GM23248 (cell line): Measurements from ENCODE around the gene DNHD1. TPM values are rescaled to one million over a fixed set of nuclear protein-coding genes. Genes with fewer than 3 reads are reported as not detected.
A peak's percentile ranks its signal among the peaks of the same experiment; 100 is the strongest.

ENCODE experiments used
- DNase-seq: peaks from one replicate; pipeline ENCODE4 v3.0.0-alpha.2; 2015
- H2AFZ ChIP-seq: fragments of 200-600 bp; sonication (generic); 2 replicates; pipeline ENCODE4 v1.6.1; 2016; ENCODE audit warnings: antibody characterized with exemption
- H3F3A ChIP-seq: fragments of 200-600 bp; sonication (generic); 2 replicates; pipeline ENCODE4 v1.6.1; 2016; ENCODE audit warnings: mild to moderate bottlenecking, antibody characterized with exemption, mixed run types; ENCODE audit not compliant: insufficient read depth
- H3K27ac ChIP-seq: fragments of 200-600 bp; sonication (generic); 2 replicates; pipeline ENCODE4 v1.5.1; 2016; ENCODE audit warnings: mild to moderate bottlenecking
- H3K27me3 ChIP-seq: fragments of 200-600 bp; sonication (generic); replicated peaks from 2 replicates; pipeline ENCODE4 v1.6.1; 2016; ENCODE audit warnings: mild to moderate bottlenecking; ENCODE audit not compliant: insufficient read depth
- H3K36me3 ChIP-seq: fragments of 200-600 bp; sonication (generic); 2 replicates; pipeline ENCODE4 v1.6.1; 2016; ENCODE audit warnings: low read depth, mild to moderate bottlenecking
- H3K4me1 ChIP-seq: fragments of 200-600 bp; sonication (generic); 2 replicates; pipeline ENCODE4 v1.6.1; 2016; ENCODE audit warnings: mild to moderate bottlenecking; ENCODE audit not compliant: insufficient read depth
- H3K4me2 ChIP-seq: fragments of 200-600 bp; sonication (generic); one replicate; pipeline ENCODE4 v1.6.1; 2016; ENCODE audit warnings: mild to moderate bottlenecking; ENCODE audit not compliant: unreplicated experiment
- H3K4me3 ChIP-seq: fragments of 200-600 bp; sonication (generic); 2 replicates; pipeline ENCODE4 v1.5.1; 2016; ENCODE audit warnings: mild to moderate bottlenecking
- H3K79me2 ChIP-seq: fragments of 200-600 bp; sonication (generic); 2 replicates; pipeline ENCODE4 v1.6.1; 2016; ENCODE audit warnings: mild to moderate bottlenecking; ENCODE audit not compliant: insufficient read depth
- H3K9ac ChIP-seq: fragments of 200-600 bp; sonication (generic); 2 replicates; pipeline ENCODE4 v1.6.1; 2016; ENCODE audit warnings: mild to moderate bottlenecking
- H3K9me2 ChIP-seq: fragments of 200-600 bp; sonication (generic); 2 replicates; pipeline ENCODE4 v1.6.1; 2016; ENCODE audit warnings: mixed run types, mild to moderate bottlenecking, moderate library complexity; ENCODE audit not compliant: insufficient read depth
- H3K9me3 ChIP-seq: fragments of 200-600 bp; sonication (generic); one replicate; pipeline ENCODE4 v1.6.1; 2017; ENCODE audit warnings: low read depth
- H4K20me1 ChIP-seq: fragments of 200-600 bp; sonication (generic); 2 replicates; pipeline ENCODE4 v1.6.0; 2016; ENCODE audit not compliant: insufficient read depth
- EZH2 ChIP-seq: fragments of 200-600 bp; sonication (generic); IDR thresholded peaks from 2 replicates; pipeline ENCODE4 v1.6.1; 2018; ENCODE audit warnings: antibody characterized with exemption, mild to moderate bottlenecking; ENCODE audit not compliant: insufficient read depth, poor library complexity, severe bottlenecking
- EZH2phosphoT487 ChIP-seq: fragments of 200-600 bp; sonication (generic); IDR thresholded peaks from 2 replicates; pipeline ENCODE4 v1.6.1; 2018; ENCODE audit warnings: antibody characterized with exemption, moderate library complexity, mild to moderate bottlenecking, low read depth; ENCODE audit not compliant: insufficient read depth
- WGBS, 2 experiments: methylation state at CpG; one replicate each; pipeline ENCODE4 v1.1.6; 2015 to 2017; ENCODE audit warnings: low lambda C conversion rate in 2 of 2, low coverage in 1 of 2; ENCODE audit errors: missing lambda C conversion rate in 2 of 2; 5-methylcytosine and 5-hydroxymethylcytosine counted together
- in situ Hi-C: fragments of 300-500 bp; cut with MboI; formaldehyde crosslinking; loops from 2 replicates; pipeline ENCODE4 v1.15.0; 2020
- polyA plus RNA-seq: library from polyadenylated mRNA; unstranded; fragments of >200 nt; fragmentation: Nextera tagmentation; extraction: Ambion mirVana; gene quantifications from 2 replicates; pipeline ENCODE4 v1.2.1, GENCODE V29; 2016
- total RNA-seq: library from RNA; depleted of rRNA; stranded (reverse); fragments of >200 nt; shearing (Covaris generic); gene quantifications from 2 replicates; pipeline ENCODE4 v1.2.3, GENCODE V29; 2014

The DNHD1 gene
- total and polyA plus RNA-seq, 2 experiments from 2014 or later, result 1.1 to 2.2 TPM

- WGBS, 2 experiments, result 93 to 95% methylated on average over 5 of the region's 5 CpGs
- H3K27me3 ChIP-seq, result no peaks in the 10 kb centered on the region
- no peak overlapping the region for H3K4me3 ChIP-seq
- no peak overlapping the region for H3K27ac ChIP-seq
- no peaks in the 10 kb centered on the region for H3K36me3 ChIP-seq
- in situ Hi-C loops, result no loop called here
- H3K9me2 ChIP-seq, result no peaks in the 10 kb centered on the region
- H3K4me1 ChIP-seq, result peaks cover 22% of the 10 kb centered on the region; the same call in 1 of the 2 replicates
- H3K79me2 ChIP-seq, result no peaks in the 10 kb centered on the region
- no peak overlapping the region for H2AFZ ChIP-seq
- H3K9ac ChIP-seq, result no peak overlapping the region
- TF ChIP-seq EZH2phosphoT487 (no peak), EZH2 (no peak)
- no peaks in the 10 kb centered on the region for H4K20me1 ChIP-seq
- no peak overlapping the region for H3K4me2 ChIP-seq
- peaks cover 12% of the 10 kb centered on the region; the same call in 1 of the 2 replicates for H3F3A ChIP-seq
- DNase-seq, result no peak
- no peaks in the 10 kb centered on the region for H3K9me3 ChIP-seq
Observed at GRCh38 chr11:6569706-6570105, 72.6 kb downstream of the DNHD1 start.

- no peak overlapping the region for H2AFZ ChIP-seq
- H3K9ac ChIP-seq, result no peak overlapping the region
- peaks cover 23% of the 10 kb centered on the region for H3K4me1 ChIP-seq
- H3K4me3 ChIP-seq, result no peak overlapping the region
- no peak overlapping the region for H3K27ac ChIP-seq
- H3K9me2 ChIP-seq, result no peaks in the 10 kb centered on the region
- no peaks in the 10 kb centered on the region for H3K36me3 ChIP-seq
- TF ChIP-seq EZH2phosphoT487 (no peak), EZH2 (no peak)
- H3K79me2 ChIP-seq, result no peaks in the 10 kb centered on the region
- no peaks in the 10 kb centered on the region for H4K20me1 ChIP-seq
- WGBS, 2 experiments, result 64 to 66% methylated on average over 55 to 62 of the region's 62 CpGs
- no peaks in the 10 kb centered on the region for H3K9me3 ChIP-seq
- H3K27me3 ChIP-seq, result no peaks in the 10 kb centered on the region
- no peak overlapping the region for H3K4me2 ChIP-seq
- in situ Hi-C loops, result no loop called here
- no peak for DNase-seq
- peaks cover 17% of the 10 kb centered on the region for H3F3A ChIP-seq
Observed at GRCh38 chr11:6570691-6571427, 73.8 kb downstream of the DNHD1 start.

GRCh38 chr11:6571434-6572008 is 74.4 kb downstream of the DNHD1 start:
- peak overlapping the region; percentile 4 for H3K4me2 ChIP-seq
- WGBS, 2 experiments, result 67 to 73% methylated on average over 22 of the region's 22 CpGs

GRCh38 chr11:6572215-6572614 is 75.1 kb downstream of the DNHD1 start:
- peak overlapping the region; percentile 4 for H3K4me2 ChIP-seq
- peaks cover 31% of the 10 kb centered on the region for H3F3A ChIP-seq
- H3K27ac ChIP-seq, result no peak overlapping the region
- peak; percentile 86 for DNase-seq
- H3K9me2 ChIP-seq, result no peaks in the 10 kb centered on the region
- WGBS, 2 experiments, result 50% methylated on average over 2 of the region's 2 CpGs
- no peaks in the 10 kb centered on the region for H3K27me3 ChIP-seq
- no peak overlapping the region for H3K4me3 ChIP-seq
- no peaks in the 10 kb centered on the region for H4K20me1 ChIP-seq
- H3K9ac ChIP-seq, result no peak overlapping the region
- peaks cover 37% of the 10 kb centered on the region for H3K4me1 ChIP-seq
- no peak overlapping the region for H2AFZ ChIP-seq
- no peaks in the 10 kb centered on the region for H3K9me3 ChIP-seq
- H3K36me3 ChIP-seq, result no peaks in the 10 kb centered on the region
- TF ChIP-seq EZH2phosphoT487 (no peak), EZH2 (no peak)
- H3K79me2 ChIP-seq, result no peaks in the 10 kb centered on the region
- in situ Hi-C loops, result no loop called here

More at GRCh38 chr11:6571434-6572008, 74.4 kb downstream of the DNHD1 start:
- in situ Hi-C loops, result no loop called here
- Histone ChIP-seq H4K20me1 (no peaks in the 10 kb centered on the region), H3K9me2 (no peaks in the 10 kb centered on the region), H3K36me3 (no peaks in the 10 kb centered on the region), H3K9me3 (no peaks in the 10 kb centered on the region), H3K9ac (no peak overlapping the region), H3K79me2 (no peaks in the 10 kb centered on the region), H3K27me3 (no peaks in the 10 kb centered on the region), H3K4me3 (no peak overlapping the region), H3F3A (peaks cover 24% of the 10 kb centered on the region), H3K4me1 (peaks cover 30% of the 10 kb centered on the region), H2AFZ (no peak overlapping the region), H3K27ac (no peak overlapping the region)
- no peak for DNase-seq
- TF ChIP-seq EZH2 (no peak), EZH2phosphoT487 (no peak)
